Esophagus muscularis mucosa (tissue), 4 donors: Measurements from ENCODE around the gene TK2.

Experiments used
- EP300 ChIP-seq: sonication (generic); formaldehyde crosslinking; IDR thresholded peaks from one replicate; pipeline ENCODE4 v1.6.1; 2017; ENCODE audit warnings: antibody characterized with exemption
- POLR2A ChIP-seq: fragments of 450-650 bp; IDR thresholded peaks from one replicate; pipeline ENCODE4 v1.6.1; 2017; ENCODE audit warnings: antibody characterized with exemption, moderate library complexity, mild to moderate bottlenecking, low read depth
- POLR2AphosphoS5 ChIP-seq, 2 donors: sonication (generic); formaldehyde crosslinking; IDR thresholded peaks; one replicate each; pipeline ENCODE4 v1.6.1; 2017; ENCODE audit warnings: antibody characterized with exemption in 2 of 2
- TF ChIP-seq, protein P1 (sequence below), 3 experiments: fragments of 200-600 bp in 2 of 3; fragments of 450-650 bp in 1 of 3; sonication (generic) in 2 of 3; IDR thresholded peaks; one replicate each; pipeline ENCODE4 v1.5.1; 2017 to 2019; ENCODE audit warnings: antibody characterized with exemption in 3 of 3, mild to moderate bottlenecking in 2 of 3, moderate library complexity in 1 of 3

DNA sequence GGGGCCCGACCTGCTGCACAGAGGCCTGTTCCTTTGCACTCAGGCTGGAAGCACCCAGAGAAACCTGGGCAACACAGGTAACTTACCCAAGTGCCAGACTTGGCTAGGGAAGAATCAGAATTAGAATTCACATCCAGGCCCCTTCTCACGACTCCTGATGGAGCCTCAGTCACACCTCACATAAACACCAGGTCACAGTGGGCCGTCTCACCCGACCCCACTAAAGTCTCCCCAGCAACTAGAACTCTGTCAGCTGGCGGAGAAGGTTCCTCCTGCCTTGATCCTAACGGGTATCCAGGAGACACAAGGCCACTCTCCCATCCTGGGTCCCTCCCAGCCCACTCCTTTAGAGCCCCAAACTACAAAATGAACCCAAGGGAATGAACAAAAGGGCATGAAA is 6.4 kb downstream of the TK2 start:
- TF ChIP-seq, protein P1, sequence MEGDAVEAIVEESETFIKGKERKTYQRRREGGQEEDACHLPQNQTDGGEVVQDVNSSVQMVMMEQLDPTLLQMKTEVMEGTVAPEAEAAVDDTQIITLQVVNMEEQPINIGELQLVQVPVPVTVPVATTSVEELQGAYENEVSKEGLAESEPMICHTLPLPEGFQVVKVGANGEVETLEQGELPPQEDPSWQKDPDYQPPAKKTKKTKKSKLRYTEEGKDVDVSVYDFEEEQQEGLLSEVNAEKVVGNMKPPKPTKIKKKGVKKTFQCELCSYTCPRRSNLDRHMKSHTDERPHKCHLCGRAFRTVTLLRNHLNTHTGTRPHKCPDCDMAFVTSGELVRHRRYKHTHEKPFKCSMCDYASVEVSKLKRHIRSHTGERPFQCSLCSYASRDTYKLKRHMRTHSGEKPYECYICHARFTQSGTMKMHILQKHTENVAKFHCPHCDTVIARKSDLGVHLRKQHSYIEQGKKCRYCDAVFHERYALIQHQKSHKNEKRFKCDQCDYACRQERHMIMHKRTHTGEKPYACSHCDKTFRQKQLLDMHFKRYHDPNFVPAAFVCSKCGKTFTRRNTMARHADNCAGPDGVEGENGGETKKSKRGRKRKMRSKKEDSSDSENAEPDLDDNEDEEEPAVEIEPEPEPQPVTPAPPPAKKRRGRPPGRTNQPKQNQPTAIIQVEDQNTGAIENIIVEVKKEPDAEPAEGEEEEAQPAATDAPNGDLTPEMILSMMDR (IDR thresholded peaks at IDR 0.05), result no peak
- TF ChIP-seq EP300, result no peak
- TF ChIP-seq POLR2A, result no peak
- TF ChIP-seq POLR2AphosphoS5 (IDR thresholded peaks at IDR 0.05), result no peak
